Activated gamma-delta T cell treated with Interleukin-2 at 50 U/mL for 16 hours (primary cell): ENCODE data around the gene KATNAL1.
"Not testable (repeated sequence)": the region's sequence is repeated elsewhere in the genome, so short reads cannot be mapped to it uniquely, and the experiment has no call there.

ENCODE experiments used
- DNase-seq: peaks from one replicate; pipeline ENCODE4 v3.0.0-alpha.2; 2020

KATNAL1 gene

DNA sequence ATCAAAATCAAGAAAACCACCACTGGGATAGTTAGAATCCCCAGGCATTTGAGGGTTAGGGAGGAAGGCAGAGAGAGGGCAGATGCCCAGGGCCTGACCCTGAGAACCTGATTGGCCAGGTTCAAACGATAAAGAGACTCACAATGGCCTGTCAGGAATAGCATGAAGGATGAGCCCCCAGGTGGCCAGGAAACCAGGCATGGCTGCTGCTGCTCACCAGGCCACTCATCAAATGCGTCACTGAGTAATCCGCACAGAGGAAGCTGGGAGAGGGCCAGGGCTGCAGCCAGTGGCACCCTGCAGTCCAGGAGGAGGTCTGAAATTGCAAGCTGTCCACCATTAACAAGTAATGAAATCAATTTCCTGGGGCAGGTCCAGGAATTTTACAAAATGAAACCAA is 111.3 kb downstream of the KATNAL1 start:
- no peak for DNase-seq

- DNase-seq = no peak
Observed at GRCh38 chr13:30194906-30195305, 112.4 kb downstream of the KATNAL1 start.

DNA sequence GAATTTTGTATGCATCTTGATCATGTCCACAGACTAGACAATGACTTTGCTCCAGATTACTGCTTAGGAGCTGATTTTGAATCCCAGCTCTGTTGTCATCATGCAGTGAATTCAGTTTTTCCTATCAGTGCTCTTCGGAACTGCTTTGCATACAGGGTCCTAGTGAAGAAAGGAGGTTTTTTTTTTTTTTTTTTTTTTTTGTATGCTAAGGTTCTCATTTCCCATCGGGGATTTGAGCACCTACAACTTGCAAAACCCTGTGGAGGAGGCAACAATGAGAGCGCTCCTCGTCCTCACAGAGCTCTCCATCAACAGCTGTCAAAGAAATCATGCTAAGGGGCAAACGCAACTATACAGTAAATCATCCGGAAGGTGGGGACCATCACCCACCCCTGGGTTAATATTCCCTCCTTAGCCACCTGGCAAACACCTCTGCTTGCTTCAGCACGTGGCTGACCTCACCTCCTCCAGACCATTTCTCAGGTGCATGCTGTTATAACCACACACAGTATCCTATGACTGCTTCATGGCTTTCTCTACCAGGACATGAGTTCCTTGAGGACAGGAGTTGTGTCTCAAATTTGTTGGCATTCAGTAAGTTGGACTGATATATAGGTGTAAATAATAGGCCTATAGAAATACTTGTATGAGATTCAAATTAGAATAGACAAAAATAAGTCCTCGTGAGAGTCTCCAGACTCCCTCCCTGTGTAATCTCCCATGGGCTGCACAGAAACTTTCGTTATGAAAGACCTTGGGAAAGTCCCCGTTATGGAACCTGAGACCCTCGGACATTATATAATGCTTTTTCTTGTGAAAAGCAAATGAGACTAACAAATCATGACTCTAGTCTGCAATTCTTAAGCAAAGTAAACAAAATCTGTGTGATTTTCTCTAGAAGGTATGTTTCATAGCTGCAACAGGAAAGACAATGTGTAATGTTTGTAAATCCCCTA is 113.8 kb downstream of the KATNAL1 start:
- DNase-seq = no peak

GRCh38 chr13:30192320-30193093 is 114.8 kb downstream of the KATNAL1 start:
- DNase-seq = no peak

GRCh38 chr13:30191491-30192100 is 115.8 kb downstream of the KATNAL1 start:
- no peak for DNase-seq

- no peak for DNase-seq
Observed at GRCh38 chr13:30186634-30187415, 120.5 kb downstream of the KATNAL1 start.

GRCh38 chr13:30181888-30182651 is 125.3 kb downstream of the KATNAL1 start:
- no peak for DNase-seq

GRCh38 chr13:30179597-30180276 is 127.6 kb downstream of the KATNAL1 start:
- no peak for DNase-seq

DNA sequence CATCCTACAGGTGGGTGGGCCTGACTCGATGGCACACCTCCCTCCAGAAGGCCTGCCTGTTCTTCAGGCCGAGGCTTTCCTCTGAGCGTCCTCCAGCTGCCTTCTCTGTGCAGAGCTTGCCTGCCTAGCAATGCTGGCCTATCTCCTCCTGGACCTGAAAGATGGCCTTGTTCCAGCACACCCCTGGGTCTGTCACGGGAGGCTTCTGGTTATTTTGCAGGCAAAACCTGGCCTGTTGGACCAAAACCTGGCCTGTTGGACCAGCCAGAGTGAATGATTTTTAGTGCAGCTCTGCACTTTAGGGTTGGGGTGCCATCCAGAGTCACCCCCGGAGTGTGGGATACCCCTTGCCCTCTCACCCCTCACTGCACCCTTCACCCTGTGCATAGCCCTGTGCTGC is 128.4 kb downstream of the KATNAL1 start:
- DNase-seq = no peak

DNA sequence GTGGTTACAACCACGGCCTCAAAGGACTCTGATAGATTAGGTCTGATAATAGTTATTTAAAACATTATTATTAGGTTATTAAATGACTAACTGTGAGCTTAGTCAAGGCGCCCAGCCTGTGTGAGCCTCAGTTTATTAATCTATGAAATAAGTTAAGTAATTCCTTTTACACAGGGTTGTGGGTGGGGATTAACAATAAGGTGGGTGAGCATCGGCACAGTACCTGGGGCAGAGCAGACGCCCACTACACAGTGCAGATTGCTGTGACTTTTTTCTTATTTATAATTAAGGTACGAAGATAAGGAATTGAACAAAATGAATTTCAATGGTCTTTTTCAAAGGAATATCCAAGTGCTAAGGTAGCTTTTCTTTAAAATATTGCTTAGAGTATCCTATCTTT is 132.2 kb downstream of the KATNAL1 start:
- DNase-seq = no peak

- not testable (repeated sequence) for DNase-seq
Observed at GRCh38 chr13:30174250-30174649, 133.1 kb downstream of the KATNAL1 start.

GRCh38 chr13:30173303-30173610 is 134.1 kb downstream of the KATNAL1 start:
- no peak for DNase-seq

- DNase-seq = no peak
Observed at GRCh38 chr13:30172593-30173302, 134.6 kb downstream of the KATNAL1 start.

DNA sequence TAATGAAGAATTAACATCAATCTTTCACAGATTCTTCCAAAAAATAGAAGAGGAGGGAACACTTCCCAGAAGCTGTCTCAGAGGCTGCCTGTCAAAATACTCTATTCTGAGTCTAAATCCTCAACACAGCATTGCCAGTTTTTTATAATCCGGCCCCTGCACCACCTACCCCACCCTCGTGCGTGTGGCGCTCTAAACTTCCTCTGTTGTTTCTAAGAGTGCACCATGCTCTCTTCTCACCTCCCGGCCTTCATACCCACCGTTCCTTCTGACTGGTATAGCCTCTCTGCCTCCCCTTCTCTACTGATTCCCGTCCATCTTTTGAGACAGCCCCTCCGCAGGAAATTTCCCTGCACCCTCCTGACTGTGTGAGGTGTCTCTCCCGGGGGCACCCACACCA is 136.8 kb downstream of the KATNAL1 start:
- no peak for DNase-seq

DNA sequence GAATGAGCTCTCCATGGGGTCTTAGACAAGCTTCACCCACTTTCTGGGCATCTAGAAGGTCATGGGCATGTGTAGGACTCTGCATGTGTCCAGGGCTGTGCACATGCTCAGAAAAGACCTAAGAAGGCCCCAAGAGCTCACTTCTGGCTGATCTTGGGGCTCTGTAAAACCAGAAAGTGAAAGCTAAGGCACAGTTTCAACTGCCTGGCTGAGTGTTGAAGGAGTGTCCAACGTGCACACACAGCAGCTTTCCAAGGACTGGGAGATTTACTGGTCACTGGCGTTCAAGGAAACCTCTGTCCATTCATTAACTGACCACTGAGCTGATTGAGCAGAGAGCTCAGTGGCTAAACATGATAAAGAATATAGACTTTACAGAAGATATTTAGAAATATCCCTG is 137.9 kb downstream of the KATNAL1 start:
- DNase-seq = no peak

- no peak for DNase-seq
Observed at GRCh38 chr13:30165796-30166195, 141.6 kb downstream of the KATNAL1 start.

- no peak for DNase-seq
Observed at GRCh38 chr13:30165071-30165470, 142.3 kb downstream of the KATNAL1 start.

GRCh38 chr13:30164146-30164545 is 143.2 kb downstream of the KATNAL1 start:
- DNase-seq = no peak

DNA sequence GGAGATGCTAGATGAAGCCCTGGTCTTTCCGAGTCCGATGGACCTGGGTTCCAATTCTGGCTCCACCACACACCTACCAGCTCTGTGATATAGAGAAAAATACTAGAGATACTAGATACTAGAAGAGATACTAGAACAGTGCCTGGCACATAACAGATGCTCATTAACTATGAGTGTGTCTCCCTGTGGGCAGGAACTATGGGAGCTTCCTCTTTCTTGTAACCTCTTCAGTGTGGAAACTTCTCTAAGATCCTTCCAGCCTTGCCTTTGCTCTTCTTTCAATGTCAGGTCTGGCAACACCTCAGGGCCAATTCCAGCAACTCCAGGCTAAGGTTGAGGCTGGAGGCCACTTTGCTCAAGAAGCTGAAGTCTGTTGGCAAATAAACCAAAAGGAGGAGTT is 143.9 kb downstream of the KATNAL1 start:
- DNase-seq = no peak

GRCh38 chr13:30159446-30159839 is 147.9 kb downstream of the KATNAL1 start:
- no peak for DNase-seq
